ENCODE results near the gene SHH.

Gene SHH

DNA sequence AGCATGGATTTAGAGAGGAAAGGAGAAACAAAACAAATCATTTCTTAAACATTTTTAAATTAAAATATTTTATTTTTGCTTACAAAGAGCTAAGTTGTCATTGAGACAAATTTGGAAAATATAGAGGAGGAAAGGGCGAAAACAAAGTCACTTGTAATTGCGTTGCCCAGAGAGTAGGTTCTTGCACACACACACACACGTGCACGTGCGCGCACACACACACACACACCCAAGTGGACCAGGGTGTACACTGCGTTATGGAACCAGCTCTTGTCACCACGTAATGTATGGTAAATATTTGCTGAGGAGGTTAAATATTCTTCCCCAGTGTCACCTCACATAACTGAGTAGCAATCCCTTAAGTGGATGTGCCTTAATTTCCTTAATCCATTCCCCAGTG is 21.6 kb downstream of the SHH start:
- DNase-seq, result no peak

DNA sequence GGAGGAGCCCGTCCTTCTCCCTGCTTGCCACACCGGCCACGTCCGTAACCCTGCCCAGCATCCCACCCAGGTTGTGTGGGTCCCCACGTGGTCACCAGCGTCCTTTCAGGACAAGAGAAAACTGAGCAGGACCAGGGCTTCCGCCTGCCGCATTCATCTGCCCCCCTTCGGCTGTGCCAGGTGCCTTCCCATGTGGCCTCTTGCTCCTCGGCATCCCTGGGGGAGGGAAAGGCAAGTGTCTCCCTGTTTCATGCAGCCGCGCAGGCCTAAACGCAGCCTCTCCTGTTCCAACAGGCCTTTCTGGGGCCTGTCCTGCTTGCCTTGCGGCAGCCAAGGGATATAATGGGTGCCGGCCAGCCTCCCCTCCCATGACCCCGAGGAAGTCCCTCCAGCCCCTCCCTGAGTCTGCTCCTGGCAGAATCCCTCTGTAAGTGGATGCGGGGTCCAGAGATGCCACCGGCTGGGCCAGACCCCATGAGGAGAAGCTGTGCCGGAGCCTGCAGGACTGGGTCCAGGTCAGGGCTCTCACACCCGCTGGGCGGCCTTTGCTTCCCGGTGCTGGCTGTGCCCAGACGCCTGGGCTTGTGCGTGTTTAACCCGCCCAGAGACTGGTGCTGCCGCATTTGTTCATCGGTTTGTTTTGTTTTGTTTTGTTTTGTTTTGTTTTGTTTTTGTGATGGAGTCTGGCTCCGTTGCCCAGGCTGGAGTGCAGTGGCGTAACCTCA is 23.1 kb downstream of the SHH start:
- no peak for DNase-seq

DNA sequence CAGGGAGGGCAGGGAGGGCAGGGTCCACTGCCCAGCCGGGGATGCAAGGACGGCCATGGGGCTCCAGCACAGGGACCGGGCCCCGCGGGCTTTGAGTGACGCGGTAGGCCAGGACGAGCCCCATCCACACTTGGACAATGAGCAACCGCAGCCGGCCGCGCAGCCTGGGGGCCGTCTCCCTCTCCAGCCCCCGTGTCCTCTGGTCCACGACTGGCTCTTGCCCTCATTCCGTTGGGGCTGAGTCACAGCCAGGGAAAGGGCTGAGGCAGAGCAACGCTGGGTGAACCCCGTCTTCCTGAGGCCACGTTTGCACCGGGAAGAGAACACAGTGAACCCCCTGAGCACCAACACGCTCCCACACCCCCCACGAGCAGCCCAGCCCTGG is 23.7 kb downstream of the SHH start:
- no peak for DNase-seq

DNA sequence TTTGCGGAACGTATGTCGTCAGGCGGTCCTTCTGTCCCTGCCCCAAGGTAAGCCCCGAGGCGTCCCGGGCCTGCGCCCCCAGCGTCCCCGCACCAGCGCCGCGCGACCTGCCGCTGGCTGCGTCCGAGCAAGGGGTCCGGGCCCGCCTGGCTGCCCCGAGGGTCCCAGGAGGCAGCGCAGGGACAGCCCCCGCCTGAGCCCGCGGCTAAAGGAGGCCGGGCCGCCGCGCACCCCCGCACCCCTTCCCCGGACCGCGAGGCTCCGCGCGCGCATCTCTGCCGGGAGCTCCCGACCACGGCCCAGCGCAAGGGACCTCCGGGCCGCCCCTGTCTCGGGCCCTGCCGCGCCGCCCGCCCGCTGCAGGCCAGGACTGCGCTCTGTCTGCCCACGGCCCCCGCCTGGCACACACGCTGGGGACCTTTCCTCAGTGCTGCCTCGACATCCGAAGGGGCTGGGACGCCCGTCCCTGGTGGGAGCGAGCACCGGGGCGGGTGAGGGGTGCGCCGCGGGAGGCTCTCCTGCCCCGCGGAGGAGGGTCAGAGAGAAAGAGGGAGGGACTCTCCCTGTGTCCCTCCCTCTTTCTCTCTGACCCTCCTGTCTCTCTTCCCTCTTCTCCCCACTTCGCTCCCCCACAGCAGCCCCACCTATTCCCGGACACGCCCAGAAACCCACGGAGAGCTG is 25.0 kb downstream of the SHH start:
- DNase-seq, result no peak

DNA sequence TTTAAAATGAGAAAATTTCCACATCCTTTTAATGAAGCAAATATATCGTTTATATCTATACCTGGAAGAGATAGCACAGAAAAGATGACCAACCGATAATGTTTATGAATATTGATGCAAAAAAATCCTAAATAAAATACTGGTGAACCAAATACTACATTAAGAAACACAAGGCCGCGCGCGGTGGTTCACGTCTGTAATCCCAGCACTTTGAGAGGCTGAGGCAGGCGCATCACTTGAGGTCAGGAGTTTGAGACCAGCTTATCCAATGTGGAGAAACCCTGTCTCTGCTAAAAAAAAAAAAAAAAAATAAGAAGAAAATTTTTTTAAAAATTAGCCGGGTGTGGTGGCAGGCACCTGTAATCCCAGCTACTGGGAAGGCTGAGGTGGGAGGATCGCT is 25.8 kb downstream of the SHH start:
- DNase-seq, result no peak

DNA sequence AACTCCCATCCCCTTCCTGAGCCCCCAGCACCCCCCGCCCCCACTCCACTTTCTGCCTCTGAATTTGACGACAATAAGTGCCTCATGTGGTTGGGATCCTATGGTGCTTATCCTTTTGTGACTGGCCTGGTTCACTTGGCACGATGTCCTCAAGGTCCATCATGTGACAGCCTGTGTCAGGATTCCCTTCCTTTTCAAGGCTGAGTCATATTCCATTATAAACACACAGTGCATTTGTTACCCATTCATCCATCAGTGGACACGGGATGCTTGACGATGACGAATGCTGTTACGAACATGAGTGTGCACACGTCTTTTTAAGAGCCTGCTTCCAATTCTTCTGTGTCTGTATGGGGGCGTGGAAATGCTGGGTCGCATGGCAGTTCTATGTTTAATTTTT is 26.7 kb downstream of the SHH start:
- DNase-seq, result no peak

DNA sequence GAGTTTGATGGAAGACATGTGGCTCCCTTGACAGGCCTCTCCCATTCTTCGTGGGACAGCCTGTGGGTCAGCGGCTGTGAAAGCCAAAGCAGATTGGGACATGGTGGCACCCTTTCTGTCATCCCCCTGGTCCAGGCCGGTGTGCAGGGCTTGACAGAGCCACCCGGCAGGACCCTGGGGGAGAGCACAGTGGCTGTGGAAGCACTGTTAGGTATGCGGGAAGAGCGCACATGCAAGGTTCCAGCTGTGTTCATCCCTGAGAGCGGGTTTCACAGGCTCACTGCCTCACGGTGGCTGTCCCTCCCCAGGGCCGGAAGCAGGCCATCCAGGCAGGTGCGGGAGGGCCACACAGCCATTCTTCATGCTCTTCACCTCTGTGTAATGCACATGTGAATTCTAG is 29.8 kb downstream of the SHH start:
- no peak for DNase-seq

DNA sequence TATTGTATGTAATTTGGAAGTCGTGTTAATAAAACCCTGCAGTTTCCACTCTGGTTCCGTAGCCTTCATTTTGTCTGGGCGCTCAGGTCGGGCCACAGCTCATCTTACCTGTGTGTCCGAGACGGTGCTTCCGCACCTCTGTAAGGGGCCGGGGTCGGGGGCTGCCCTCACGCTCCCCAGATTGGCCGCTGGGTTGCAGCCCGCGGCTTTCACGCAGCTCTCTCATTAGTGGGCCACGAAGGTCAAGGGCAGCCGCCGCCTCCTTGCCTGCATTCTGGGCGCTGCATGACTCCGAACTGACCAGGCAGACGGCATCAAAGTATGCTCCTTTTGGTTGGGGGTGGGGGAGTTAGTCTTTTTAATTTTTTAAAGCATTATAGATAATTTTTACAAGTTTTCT is 30.8 kb downstream of the SHH start:
- no peak for DNase-seq

DNA sequence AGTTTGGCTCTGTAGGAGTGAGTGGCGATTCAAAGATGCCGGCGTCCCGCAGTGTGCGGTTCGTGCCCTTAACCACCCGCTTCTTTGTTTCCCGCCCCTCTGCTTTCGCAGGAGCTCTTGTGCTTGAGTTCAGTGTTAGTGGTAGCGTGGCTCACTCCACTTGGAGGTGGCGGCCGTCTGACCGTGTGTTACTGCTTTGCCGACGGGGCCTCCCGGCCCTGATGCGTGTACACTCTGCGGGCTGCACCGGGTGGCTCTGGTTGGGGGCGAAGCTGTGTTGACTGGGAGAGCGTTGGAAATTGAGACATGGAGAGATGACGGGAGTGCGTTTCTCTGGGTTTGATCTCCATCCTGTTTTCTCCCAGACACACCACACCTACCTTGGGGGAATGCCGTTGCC is 31.4 kb downstream of the SHH start:
- no peak for DNase-seq

DNA sequence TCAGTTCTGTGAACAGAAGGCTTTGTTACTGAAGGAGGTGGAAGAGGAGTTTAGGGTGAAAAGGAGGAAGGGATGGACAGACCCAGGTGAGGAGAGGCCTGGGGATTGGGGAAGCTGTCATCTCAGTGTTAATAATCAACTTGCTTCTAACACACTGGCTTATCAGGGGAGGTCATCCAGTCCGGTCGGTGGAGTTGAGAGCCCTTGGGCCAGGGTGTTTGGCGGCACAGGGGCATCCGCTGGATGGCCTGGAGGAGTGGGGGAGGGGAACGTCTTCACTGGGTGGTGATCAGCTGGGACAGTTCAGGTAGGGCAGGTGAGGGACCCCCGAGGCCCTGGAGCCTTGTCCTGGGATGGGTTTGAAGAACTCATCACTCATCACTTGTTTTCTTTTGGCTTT is 33.9 kb downstream of the SHH start:
- no peak for DNase-seq

DNA sequence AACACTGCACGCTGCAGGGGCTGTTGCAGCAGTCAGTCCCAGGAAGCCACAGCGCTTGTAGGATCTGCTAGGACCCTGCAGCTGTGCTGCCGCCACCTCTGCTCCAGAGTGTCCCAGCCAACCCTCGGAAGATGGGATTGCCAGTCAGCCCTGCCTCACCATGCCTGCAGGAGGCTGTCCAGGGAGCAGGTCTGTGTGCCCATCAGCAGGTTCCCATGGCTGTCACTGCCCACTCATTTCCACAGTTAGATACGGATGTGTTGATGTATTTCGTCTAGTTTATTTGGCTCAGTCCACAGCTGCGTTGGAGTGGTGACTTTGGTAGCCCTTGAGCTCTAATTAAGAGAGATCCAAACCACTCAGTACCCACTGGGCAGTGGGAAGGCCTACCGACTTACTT is 35.7 kb downstream of the SHH start:
- DNase-seq, result no peak

DNA sequence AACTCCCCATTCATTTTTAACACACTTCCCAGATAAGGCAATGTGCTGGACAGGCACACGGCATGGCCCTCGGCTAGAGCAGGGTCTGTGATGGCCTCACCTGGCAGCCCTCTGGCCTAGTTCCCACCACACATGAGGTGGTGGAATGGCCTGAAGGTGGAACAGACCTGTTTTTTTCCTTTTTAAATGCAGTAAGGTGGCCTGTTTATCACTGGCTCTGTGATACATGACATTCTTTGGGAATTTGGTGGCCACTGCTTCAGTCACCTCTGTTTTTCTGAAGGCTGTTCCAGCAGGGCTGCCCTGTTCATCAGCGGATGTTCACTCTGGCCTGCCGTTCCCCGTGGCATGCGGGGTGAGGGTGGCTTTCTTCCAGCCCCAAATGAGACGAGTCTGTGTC is 36.6 kb downstream of the SHH start:
- no peak for DNase-seq

DNA sequence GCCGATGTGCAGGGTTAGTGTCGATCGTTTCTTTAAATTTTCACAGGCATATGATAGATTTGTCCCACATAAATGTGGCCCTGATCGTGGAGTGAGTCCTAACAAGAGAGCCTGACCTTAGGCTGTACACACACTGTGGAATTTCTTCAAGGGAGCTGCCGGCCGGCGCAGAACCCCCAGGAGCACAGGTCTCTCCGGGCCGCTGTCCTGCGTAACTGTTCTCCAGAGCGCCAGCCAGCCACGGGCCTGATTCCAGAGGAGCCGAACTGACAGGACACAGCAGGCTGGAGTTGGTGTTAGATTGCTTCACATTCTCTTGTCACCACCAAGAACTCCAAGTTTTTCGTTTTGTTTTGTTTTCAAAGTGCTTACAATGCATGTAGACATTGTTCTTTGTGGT is 37.3 kb downstream of the SHH start:
- DNase-seq, result no peak

DNA sequence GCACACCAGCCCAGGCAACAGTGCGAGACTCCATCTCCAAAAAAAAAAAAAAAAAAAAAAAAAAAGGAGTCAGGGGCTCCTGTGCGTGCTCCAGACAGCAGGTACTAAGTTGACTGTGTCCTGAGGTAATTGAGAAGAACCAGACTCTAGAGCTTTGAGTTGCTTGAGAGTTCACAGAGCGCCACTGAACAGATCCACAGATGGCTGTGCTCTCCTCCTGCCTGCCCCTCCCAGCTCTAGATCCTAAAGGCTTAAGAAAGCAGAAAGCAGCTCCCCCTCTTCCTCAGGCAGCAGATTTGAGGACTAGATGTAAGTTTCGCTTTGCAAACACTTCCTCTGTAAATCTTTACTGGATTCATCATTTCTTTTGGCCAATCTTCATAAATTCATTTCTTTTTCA is 38.7 kb downstream of the SHH start:
- DNase-seq, result no peak

DNA sequence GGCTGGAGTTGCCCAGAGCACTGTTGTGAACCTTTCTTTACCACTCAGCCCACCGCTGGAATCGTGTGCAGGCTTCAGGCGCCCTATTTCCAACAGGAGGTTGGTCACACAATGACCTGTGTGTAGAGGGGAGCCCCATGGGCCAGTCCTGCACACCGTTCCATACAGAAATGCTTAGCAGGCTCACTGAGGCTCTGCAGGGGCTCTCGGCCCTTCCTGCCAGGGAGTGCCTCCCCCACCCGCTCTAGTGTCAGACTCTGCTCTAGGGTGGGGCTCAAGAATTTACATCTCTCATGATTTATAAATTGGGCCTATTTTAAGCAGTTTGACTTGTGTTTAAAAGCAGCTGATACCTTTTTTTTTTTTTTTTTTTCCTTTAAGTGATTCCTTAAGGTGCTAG is 42.0 kb downstream of the SHH start:
- no peak for DNase-seq

DNA sequence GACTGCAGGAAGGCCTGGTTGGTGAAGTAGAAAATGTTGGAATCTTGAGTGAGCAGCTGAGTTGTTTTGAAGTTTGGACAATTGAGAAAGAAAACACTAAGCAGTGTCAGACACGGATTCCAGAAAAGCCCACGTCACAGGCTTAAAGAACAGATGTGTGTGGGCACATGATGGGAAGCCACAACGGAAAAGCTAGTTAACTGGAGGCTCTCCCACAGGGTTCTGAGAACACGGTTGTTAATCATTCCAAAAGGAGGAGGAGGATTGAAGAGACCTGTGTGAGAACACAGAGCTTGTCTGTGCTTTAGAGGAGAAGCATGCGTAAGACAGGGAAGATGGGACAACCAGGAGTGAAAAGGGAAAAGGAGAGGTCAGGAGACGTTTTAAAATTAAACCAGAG is 42.6 kb downstream of the SHH start:
- no peak for DNase-seq

DNA sequence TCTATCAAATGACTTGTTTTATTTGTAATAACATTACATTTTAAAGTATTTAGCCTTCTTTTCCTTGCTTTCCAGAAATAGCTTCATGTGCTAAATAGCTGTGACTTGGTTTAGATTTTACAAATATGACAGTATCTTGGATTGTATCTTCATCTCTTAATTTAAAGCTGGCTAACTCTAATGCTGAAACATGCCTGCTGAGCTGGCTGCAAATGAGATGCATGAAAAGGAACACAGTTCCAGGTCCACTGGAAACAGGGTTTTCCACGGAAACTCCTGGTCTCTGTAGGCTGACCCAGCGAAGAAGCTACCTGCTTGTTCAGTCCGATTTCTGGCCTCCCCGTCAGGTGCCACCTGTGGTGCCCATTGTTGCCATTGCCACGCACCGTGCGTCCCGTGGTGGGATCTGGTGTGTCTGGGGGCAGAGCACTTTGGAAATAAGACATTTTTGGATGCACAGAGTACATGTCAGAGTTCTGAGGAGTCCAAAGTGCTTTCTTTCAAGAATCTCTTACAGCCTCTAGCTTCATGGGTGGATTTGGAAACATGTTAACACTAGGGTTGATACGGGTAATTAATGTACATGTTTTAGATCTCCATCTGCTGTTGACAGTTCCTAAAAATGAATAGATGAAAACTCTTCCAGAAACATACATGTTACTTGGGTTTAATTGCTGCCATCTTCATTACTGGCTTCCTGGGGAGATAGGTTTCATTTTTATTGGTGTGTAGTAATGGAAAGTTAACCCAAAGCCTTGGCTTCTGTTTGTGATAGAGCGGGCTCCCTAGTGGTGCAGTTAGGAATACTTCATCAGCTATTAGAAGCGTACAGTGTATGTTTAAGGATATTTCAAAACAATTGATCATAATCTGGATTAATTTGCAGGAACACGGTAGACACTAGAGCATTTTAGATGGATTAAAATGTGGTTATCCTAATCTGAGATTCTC is 45.0 kb downstream of the SHH start:
- DNase-seq, result no peak

DNA sequence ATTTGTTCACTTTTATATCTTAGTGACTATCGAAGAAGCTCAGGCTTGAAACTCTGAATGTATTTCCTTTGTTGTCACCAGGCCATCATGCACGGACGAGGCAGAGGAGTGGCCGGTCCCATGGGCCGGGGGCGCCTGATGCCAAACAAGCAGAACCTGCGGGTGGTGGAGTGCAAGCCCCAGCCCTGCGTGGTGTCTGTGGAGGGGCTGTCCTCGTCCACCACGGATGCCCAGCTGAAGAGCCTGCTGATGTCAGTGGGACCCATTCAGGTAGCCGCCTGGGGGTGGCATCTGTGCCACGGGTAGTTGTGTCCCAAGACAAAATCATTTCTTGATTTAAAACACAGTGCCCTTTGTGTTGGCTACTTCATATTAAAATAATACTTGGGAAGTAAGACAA is 45.9 kb downstream of the SHH start:
- no peak for DNase-seq

DNA sequence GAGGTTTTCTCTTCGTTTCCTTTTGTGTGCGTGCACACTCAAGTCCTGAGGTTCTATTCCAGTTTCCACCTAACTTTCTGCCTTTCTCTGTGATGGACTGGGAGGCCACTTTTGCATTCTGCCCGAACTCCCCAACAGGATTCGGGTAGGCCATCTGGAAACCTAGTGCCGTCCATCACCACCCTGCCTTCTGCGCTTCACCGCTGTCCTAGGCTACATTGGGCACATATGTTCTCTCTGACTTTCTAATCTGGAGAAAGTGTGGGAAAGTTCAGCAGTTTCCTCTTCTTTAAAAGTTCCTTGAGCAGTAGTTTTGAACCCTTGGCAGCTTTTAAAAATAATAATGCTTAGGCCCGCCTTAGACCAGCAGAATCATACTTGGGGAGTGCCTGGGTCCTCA is 46.8 kb downstream of the SHH start:
- DNase-seq, result no peak

DNA sequence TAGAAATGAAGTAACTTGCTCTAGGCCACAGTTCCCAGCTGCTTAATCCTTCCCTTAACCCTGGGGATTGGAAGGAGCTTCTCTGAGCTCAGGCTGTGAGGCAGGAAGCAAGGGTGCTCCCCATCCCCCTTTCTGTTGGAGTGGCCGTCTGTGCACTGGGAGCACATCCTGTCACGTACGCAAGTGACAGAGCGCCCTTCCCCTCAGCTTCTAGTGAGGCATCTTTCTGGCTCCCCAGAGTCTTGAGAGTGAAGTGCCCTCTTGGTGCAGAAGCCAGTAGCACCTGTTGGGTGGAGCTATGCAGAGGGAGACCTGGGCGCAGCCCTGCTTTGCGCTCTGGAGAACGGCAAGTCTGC is 47.8 kb downstream of the SHH start:
- DNase-seq, result peak; percentile 76

DNA sequence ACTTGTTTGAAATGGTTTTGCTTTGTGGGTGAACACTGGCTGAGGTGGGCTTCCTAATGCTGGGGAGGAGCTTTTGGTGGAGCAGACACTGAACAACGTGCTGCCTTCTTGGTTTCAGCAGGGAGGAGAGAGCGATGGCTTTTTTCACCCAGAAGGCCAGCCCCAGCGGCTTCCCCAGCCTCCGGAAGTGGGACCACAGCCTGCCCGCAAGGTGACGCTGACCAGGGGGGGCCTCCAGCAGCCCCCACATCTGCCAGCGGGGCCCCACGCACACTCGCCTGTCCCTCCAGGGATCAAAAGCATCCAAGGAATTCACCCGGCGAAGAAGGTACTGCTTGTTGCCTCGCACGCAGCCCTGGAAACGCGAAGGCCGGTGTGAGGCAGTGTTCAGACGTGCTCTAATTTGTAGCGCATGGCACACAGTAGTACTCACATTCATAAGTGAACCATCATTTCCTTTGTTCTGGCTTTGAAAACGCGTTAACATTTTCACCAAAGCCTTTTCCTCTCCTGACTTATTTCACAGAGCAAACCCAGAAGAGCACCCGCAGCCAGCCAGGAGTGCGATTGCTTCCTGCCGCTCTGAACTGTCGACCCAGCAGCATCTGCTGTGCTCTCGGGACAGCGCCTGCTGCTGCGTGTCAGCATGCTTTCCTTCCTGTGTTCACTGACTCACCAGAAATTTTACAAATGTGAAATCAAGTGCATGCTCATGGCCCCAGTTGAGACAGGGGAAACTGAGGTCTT is 48.4 kb downstream of the SHH start:
- peak; percentile 68 for DNase-seq

DNA sequence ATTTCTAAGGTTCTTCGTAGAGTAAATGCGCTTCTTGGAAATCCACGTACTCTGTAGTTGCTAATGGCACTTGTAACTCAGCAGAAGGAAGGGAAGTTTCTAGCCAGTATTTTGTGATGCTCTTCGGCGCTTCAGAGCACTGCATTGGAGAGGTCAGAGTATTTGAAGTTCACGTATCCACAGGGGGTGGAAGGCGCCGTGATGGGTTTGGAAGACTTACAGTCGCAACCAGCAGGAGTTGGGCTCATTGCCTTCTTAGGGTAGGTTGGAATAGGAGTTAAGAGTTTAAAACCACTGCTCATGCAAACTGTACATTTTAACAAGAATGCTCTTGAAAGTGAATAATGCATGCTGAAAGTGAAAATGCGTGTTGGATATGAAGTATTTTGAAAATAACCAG is 49.1 kb downstream of the SHH start:
- no peak for DNase-seq

DNA sequence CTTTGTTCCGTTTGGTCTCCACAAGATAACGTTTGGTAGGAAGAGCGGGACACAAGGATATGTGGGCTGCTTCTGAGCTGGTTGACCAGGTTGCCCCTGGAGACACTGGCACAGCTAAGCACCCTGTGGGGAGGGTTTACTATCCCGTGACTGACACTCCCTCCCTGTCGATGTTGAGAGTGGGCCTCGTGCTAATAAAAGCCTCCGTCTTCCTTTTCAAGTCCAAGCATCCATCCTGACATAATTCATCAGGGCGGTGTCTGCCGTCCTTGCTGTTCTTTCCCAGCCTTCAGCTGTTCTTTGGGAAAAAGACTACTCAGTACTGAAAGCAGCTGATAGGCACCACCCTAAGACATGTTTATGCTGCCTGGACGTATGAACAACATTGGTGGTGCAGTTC is 49.6 kb downstream of the SHH start:
- no peak for DNase-seq
